ENCODE data around the gene PIGN. TPM values are rescaled to one million over a fixed set of nuclear protein-coding genes. Genes with fewer than 3 reads are reported as not detected.
"Not testable (repeated sequence)": the region's sequence is repeated elsewhere in the genome, so short reads cannot be mapped to it uniquely, and the experiment has no call there.

PIGN gene
- total RNA-seq, 2 experiments from 2014 or later = 21.5 to 25.0 TPM

DNA sequence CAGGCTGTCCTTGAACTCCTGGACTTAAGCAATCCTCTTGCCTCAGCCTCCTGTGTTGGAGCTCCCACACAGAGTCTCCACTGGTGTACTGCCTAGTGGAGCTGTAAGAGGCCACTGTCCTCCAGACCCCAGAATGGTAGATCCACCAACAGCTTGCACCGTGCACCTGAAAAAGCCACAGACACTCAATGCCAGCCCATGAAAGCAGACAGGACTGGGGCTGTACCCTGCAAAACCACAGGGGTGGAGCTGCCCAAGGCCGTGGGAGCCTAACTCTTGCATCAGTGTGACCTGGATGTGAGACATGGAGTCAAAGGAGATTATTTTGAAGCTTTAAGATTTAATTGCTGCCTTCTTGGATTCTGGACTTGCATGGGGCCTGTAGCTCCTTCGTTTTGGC, 152.6 kb downstream of the PIGN start:
- not testable (repeated sequence) for DNase-seq, H3K9me3 Mint-ChIP-seq, H3K4me1 Mint-ChIP-seq, H3K36me3 Mint-ChIP-seq, H3K4me3 Mint-ChIP-seq, H3K27ac Mint-ChIP-seq, H3K27me3 Mint-ChIP-seq

DNA sequence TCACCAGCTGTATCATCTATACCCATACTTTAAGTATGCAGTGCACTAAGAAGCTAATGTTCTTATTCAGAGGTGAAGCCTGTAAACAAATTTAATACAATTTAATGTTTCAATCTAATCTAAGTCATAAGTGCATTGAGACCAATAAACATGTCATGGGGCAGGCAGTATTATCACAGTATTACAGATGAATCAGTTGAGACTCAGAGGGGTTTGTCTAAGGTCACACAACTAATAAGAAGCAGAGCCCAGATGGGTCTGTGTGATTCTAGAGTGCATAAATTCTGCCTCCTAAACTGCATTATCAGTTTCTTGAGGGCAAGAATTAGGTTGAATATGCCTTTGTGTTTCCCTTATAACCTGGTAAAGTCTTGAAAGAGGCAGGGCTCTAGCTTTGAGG, 153.1 kb downstream of the PIGN start:
- Mint-ChIP-seq H3K4me1 (peaks cover 4% of the 10 kb centered on the region), H3K9me3 (no peaks in the 10 kb centered on the region), H3K27ac (no peak overlapping the region), H3K36me3 (no peaks in the 10 kb centered on the region), H3K27me3 (no peaks in the 10 kb centered on the region), H3K4me3 (no peak overlapping the region)
- DNase-seq = no peak

DNA sequence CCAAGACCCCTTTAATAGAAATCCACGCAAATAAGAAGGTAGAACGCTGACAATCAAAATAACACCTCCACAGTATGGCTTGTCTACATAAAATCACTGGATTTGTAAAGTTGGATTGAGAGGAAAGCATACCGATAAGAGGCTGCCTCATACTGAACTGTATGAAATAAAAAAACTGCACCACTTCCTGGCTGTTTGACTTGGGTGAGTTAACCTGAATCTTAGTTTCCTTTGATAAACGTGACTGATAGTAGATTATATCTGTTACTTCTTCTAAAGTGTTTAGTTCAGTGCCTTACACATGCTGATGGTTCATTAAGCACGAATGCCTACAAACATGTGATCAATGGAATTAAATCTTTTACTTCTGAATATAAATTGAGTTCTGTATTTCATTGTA, 153.6 kb downstream of the PIGN start:
- no peak for DNase-seq
- no peak overlapping the region for H3K27ac Mint-ChIP-seq
- no peaks in the 10 kb centered on the region for H3K36me3 Mint-ChIP-seq
- no peak overlapping the region for H3K4me3 Mint-ChIP-seq
- H3K9me3 Mint-ChIP-seq = no peaks in the 10 kb centered on the region
- H3K27me3 Mint-ChIP-seq = no peaks in the 10 kb centered on the region
- peaks cover 4% of the 10 kb centered on the region for H3K4me1 Mint-ChIP-seq

DNA sequence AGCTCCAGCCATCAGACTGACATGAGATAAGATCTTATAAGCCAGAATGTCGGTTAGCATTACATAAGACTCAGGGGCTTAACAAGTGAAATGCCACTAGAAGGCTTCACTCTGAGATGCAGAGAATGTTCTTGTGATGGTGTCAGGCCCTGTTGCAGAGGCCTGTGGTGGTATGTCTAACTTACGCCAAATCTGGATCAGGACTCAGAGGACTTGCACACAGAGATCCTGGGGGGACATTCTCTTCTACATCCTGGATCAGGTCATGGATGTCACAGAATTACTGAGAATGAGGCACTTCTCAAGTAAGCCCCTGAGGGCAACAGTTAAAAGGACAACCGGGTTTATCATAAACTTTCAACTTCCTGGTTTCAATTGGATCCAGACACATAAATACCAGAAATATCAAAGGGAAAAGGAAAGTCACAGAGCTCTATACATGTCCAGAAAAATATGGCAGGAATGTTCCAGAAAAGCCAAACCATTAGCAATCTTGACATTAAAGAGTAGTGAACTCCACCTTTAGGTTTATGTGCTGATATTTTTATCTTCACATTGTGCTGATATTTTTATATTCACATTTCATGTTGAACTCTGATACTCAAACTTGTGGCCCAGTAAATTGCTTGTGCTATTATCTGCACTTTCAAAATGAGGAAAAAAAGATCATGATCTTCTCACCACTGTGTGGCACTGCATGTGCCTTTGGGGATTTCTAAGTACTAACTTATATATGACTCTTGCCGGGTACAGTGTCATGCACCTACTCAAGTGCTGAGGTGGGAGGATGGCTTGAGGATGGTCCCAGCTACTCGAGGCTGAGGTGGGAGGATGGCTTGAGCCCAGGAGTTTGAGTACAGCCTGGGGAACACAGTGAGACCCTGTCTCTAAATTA, 156.5 kb downstream of the PIGN start:
- Mint-ChIP-seq H3K27ac (no peak overlapping the region), H3K4me1 (peaks cover 4% of the 10 kb centered on the region), H3K4me3 (no peak overlapping the region), H3K9me3 (no peaks in the 10 kb centered on the region), H3K36me3 (no peaks in the 10 kb centered on the region), H3K27me3 (no peaks in the 10 kb centered on the region)
- no peak for DNase-seq

DNA sequence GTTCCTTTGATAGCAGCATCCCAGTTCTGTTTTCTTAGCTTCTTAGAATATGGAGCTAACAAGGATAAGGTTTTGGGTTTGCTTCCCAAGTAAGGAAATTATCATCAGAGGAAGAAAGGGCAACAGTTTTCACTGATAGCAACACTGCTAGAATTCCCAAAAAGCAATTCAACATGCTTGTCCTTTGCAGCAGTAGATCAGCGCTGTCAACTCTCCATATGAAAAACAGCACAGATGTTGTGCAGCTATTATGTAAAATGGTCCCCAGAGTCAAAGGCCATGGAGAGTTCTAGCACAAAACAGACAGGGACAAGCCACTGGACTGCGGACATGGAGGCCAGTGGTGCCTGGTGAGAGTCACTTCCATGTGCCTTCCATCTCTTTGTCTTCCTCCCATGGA, 158.1 kb downstream of the PIGN start:
- no peaks in the 10 kb centered on the region for H3K36me3 Mint-ChIP-seq
- DNase-seq = no peak
- H3K4me3 Mint-ChIP-seq = no peak overlapping the region
- peaks cover 4% of the 10 kb centered on the region for H3K4me1 Mint-ChIP-seq
- H3K27ac Mint-ChIP-seq = no peak overlapping the region
- H3K9me3 Mint-ChIP-seq = no peaks in the 10 kb centered on the region
- H3K27me3 Mint-ChIP-seq = peaks cover 1% of the 10 kb centered on the region

DNA sequence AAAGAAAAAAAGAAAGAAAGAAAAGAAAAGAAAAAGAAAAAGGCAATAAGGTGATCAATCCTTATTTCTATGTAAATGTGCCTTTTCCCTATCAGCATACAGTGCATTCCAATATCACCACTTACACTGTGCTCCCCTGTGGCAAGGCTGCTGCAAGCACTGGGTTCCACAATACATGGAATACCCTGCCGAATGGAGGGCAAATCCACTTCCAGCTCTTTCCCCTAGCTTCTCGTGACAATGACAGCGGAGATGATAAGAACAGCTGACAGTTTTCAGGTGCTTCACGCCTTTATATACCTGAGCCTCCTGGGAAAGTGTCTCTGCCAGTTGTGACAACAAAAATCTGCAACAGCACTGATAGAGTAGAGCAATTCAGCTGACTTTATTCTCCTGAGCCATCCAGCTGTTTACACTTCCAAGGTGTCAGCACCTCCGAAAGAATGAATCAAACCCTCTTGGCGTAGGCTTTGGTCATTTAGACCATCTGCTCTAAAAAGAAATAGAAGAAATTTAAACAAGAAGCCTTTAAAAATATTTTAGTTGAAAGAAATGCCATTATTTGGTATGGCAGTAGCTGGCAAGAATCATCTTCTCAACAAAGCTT, 158.8 kb downstream of the PIGN start:
- DNase-seq = no peak
- Mint-ChIP-seq H3K27me3 (peaks cover 3% of the 10 kb centered on the region), H3K9me3 (no peaks in the 10 kb centered on the region), H3K36me3 (no peaks in the 10 kb centered on the region), H3K4me3 (no peak overlapping the region), H3K27ac (no peak overlapping the region), H3K4me1 (peaks cover 2% of the 10 kb centered on the region)

DNA sequence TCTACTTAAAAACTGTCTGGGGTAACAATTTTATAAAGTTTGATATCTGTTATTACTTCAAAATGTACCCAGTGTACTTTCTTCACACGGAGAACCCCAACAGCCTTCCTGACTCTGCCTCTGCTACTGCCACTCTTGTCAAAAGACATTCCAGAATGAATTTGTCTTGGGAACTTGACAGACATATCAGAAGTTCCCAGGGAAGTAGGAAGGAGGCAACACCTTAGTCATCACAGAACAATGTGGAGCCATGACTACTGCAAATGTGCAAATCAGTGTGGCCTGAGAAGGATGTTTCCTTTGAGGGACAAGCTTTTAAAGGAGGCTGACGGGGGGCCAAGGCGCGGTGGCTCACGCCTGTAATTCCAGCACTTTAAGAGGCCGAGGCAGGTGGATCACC, 160.3 kb downstream of the PIGN start:
- DNase-seq = no peak
- Mint-ChIP-seq H3K4me3 (no peak overlapping the region), H3K27me3 (peaks cover 3% of the 10 kb centered on the region), H3K36me3 (no peaks in the 10 kb centered on the region), H3K4me1 (no peaks in the 10 kb centered on the region), H3K27ac (no peak overlapping the region), H3K9me3 (no peaks in the 10 kb centered on the region)

DNA sequence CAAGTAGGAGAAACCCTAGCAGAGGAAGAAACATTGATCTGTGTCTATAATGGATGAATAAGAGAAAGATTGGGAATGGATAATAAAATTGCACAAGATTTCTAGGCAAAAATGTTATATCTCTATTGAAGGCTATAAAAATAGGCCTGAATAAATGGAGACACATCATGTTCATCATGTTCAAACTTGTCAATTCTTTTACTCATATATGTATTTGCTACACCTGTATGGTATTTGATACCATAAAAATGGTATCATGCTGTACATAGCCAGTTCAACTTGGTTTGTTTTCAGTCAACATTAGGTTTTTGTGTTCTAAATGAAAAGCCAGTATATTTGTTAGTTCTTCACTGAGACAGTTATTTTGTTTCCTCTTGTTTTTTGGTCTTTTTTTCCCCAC, 161.9 kb downstream of the PIGN start:
- Mint-ChIP-seq H3K27ac (no peak overlapping the region), H3K4me3 (no peak overlapping the region), H3K4me1 (no peaks in the 10 kb centered on the region), H3K27me3 (peaks cover 3% of the 10 kb centered on the region), H3K36me3 (no peaks in the 10 kb centered on the region), H3K9me3 (peaks cover 2% of the 10 kb centered on the region)
- DNase-seq = no peak

DNA sequence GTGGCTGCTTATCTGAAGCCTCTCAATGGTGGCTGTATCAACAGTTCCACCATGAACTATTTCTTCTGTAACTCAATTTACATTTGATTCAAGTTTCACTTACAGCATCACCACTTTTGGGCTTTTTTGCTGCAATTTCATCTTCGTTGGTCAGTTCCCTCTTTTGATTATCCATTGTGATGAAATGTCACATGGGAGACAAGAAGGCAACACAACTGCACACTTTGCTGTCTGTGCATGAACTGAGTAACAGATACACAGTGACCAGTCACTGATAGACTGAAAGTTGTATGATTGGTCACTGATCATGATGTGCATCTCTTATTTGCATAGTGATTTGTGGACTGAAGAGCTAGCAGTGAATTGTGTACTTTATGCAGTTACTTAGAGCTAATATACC, 163.3 kb downstream of the PIGN start:
- H3K4me3 Mint-ChIP-seq = no peak overlapping the region
- peaks cover 3% of the 10 kb centered on the region for H3K27me3 Mint-ChIP-seq
- no peaks in the 10 kb centered on the region for H3K36me3 Mint-ChIP-seq
- H3K27ac Mint-ChIP-seq = no peak overlapping the region
- H3K4me1 Mint-ChIP-seq = peaks cover 2% of the 10 kb centered on the region
- DNase-seq = no peak
- H3K9me3 Mint-ChIP-seq = peaks cover 2% of the 10 kb centered on the region

DNA sequence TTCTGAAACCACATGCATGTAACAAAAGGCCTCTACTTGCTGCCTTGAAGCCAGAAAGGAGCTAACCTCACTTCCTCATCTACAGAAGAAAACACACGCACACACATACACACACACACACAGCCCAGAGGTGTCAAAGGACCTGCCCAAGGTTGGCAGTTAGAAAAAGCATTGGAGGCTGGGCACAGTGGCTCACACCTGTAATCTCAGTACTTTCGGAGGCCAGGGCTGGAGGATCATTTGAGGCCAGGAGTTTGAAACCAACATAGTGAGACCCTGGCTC, 168.2 kb downstream of the PIGN start:
- H3K27me3 Mint-ChIP-seq = peaks cover 2% of the 10 kb centered on the region
- H3K4me3 Mint-ChIP-seq = no peak overlapping the region
- peaks cover 2% of the 10 kb centered on the region for H3K4me1 Mint-ChIP-seq
- no peak overlapping the region for H3K27ac Mint-ChIP-seq
- no peaks in the 10 kb centered on the region for H3K36me3 Mint-ChIP-seq
- H3K9me3 Mint-ChIP-seq = peaks cover 2% of the 10 kb centered on the region
- DNase-seq = no peak

DNA sequence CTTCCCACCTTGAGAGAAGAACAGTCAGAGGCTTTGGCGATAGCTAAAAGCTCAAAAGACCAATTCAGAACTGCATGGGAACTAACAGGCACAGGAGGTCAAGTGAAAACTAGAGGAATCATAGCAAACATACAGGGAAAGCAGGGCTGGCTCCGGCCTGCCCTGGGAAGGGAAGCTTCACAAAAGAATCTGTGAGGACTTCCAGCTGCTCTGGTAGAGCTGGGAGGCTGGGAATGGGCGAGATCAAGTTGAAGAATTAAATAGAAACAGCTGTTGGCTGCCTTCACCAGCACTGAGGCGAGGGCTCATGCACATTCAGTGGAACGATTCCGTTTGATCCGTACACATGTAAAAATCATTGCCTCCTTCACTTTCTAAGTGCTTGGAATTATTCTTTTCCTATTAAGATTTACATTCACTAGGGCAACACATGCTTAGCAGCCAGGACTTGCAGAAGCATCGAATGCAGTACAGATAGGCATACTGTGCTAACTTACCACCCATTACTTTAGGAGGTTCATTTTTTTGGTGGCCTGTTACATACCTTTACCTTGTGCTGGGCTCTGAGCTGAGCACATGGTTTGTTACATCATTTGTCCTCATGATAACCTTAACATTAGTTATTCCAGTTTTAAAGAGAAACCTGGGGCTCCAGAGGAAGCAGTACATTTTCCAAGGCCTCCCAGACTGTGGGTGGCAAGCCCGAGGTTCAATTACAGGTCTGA, 168.7 kb downstream of the PIGN start:
- no peak overlapping the region for H3K27ac Mint-ChIP-seq
- H3K27me3 Mint-ChIP-seq = no peaks in the 10 kb centered on the region
- no peak overlapping the region for H3K4me3 Mint-ChIP-seq
- peaks cover 2% of the 10 kb centered on the region for H3K4me1 Mint-ChIP-seq
- peaks cover 2% of the 10 kb centered on the region for H3K9me3 Mint-ChIP-seq
- no peak for DNase-seq
- no peaks in the 10 kb centered on the region for H3K36me3 Mint-ChIP-seq

DNA sequence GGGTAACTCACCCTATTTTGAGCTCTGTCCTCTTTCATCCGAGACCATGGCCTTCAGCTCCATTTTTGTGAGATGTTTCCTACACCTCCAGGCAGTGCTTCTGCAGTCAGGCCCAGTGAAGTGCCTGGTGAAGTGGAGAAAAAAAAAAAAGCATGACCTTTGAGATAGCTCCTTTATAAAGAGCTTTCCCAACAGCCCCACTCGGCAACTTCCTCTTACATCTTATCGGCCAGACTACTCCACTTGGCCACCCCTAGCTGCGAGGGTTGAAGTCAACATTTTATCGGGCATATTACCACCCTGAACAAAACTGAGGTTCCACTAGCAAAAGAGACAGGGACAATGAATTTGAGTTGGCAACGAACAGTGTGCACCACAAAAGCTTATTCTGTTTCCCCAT, 169.2 kb downstream of the PIGN start:
- Mint-ChIP-seq H3K9me3 (peaks cover 2% of the 10 kb centered on the region), H3K4me3 (no peak overlapping the region), H3K27ac (no peak overlapping the region), H3K27me3 (no peaks in the 10 kb centered on the region), H3K4me1 (peaks cover 2% of the 10 kb centered on the region), H3K36me3 (no peaks in the 10 kb centered on the region)
- DNase-seq = no peak

DNA sequence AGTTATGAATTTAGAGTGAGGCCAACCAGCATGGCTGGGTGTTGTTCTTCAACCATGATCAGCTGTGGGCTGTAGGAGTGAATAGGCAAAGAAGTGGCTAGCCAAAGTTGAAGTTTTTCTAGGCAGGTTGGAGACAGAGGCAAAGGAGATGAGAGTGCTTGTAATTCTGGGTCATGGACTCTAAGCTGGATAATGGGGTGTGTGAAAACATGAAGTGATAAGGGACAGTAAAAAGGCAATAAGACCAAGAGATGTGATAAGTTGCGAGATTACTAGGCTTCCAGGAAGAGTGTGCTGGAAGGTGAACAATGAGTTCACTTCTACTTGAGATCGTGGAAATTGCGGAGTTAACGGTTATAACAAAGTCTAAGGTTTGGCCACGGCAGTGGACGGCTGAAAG, 175.4 kb downstream of the PIGN start:
- H3K27me3 Mint-ChIP-seq = peaks cover 4% of the 10 kb centered on the region
- no peaks in the 10 kb centered on the region for H3K4me1 Mint-ChIP-seq
- no peak for DNase-seq
- H3K9me3 Mint-ChIP-seq = peaks cover 6% of the 10 kb centered on the region
- no peak overlapping the region for H3K4me3 Mint-ChIP-seq
- no peak overlapping the region for H3K27ac Mint-ChIP-seq
- peaks cover 5% of the 10 kb centered on the region for H3K36me3 Mint-ChIP-seq

DNA sequence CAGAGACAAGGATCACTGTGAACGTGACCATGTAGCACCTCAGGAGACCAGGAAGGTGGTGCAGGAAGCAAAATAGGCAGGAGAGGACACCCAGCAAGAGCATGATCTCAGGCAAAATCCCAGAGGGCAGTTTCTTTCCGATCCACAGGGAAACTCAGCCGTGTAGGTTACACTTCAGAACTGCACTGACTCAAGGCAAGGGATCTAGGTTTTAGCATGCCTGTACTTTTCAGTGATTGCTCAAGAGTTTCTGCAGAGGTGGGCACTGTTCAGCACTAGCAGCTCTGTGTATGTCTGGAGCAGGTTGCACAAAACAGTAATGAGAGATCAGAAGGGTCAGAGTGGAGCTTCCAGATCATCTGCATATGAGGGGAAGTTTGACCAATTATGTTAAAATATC, 177.3 kb downstream of the PIGN start:
- no peaks in the 10 kb centered on the region for H3K4me1 Mint-ChIP-seq
- peaks cover 4% of the 10 kb centered on the region for H3K27me3 Mint-ChIP-seq
- H3K36me3 Mint-ChIP-seq = peaks cover 7% of the 10 kb centered on the region
- DNase-seq = no peak
- H3K27ac Mint-ChIP-seq = no peak overlapping the region
- peaks cover 12% of the 10 kb centered on the region for H3K9me3 Mint-ChIP-seq
- H3K4me3 Mint-ChIP-seq = no peak overlapping the region

DNA sequence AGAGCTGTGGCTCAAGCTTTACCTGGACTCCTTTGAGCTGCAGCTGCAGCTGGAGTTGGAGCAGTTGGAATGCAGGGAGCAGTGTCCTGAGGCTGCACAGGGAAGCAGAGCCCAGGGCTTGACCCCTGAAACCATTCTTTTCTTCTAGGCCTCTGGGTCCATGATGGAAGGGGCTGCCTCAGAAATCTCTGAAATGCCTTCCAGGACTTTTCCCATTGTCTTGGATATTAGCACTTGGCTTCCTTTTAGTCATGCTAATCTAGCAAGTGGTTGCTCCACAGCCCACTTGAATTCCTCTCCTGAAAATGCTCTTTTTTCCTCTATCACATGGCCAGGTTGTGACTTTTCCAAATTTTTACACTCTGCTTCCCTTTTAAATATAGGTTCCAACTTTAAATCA, 185.5 kb downstream of the PIGN start:
- Mint-ChIP-seq H3K4me1 (peaks cover 3% of the 10 kb centered on the region), H3K27ac (no peak overlapping the region), H3K4me3 (no peak overlapping the region), H3K27me3 (peaks cover 4% of the 10 kb centered on the region), H3K36me3 (peaks cover 2% of the 10 kb centered on the region), H3K9me3 (peaks cover 14% of the 10 kb centered on the region)
- no peak for DNase-seq

DNA sequence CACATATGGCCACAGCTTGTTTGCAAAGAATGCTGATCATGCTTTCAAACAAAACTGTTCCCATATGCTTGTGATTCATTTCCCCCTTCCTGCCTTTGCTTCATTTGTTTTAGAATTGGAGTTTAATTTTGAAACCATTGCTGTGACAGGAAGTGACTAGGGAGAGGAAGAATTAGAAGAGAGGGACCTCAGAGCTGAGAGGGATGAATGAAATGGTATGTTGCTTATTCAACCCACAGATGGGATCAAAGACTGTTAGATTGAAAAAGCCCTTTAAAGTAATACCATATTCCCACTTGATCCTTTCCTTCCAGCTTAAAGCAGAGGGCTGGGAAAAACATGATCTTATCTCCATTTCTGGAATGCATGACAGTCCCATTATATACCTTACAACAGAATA, 187.9 kb downstream of the PIGN start:
- Mint-ChIP-seq H3K27ac (no peak overlapping the region), H3K27me3 (peaks cover 4% of the 10 kb centered on the region), H3K4me1 (peaks cover 3% of the 10 kb centered on the region), H3K9me3 (peaks cover 7% of the 10 kb centered on the region), H3K4me3 (no peak overlapping the region), H3K36me3 (no peaks in the 10 kb centered on the region)
- DNase-seq = no peak

All from activated naive CD8-positive, alpha-beta T cell treated with anti-CD3 and anti-CD28 coated beads for 36 hours (primary cell).